HG02852 (cell line): ENCODE data around the gene TRMO.

Source experiments
- ATAC-seq: cut with Tn5 transposase; IDR thresholded peaks from one replicate; pipeline ENCODE4 v1.9.1; 2021; ENCODE audit warnings: mild to moderate bottlenecking, moderate library complexity; ENCODE audit not compliant: unreplicated experiment

TRMO gene

DNA sequence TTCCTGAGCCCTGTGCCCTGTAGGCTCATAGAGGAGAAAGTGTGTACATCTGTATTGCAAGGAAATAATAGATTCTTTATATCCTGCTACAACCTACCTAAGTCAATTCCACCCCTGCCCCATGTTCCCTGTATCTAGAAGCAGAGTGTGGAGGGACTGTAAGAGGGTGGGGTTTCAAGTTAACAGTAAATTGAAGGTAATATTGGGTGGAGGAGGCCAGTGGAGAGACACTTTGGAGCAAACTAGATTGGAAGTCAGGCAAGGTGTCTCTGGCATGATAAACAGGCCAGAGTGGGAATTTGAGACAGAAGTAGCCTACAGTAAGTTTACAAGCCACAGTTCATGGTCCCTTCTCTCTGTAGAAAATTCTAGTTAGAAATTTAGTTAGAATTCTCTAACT, 17.9 kb upstream of the TRMO start:
- no peak for ATAC-seq

DNA sequence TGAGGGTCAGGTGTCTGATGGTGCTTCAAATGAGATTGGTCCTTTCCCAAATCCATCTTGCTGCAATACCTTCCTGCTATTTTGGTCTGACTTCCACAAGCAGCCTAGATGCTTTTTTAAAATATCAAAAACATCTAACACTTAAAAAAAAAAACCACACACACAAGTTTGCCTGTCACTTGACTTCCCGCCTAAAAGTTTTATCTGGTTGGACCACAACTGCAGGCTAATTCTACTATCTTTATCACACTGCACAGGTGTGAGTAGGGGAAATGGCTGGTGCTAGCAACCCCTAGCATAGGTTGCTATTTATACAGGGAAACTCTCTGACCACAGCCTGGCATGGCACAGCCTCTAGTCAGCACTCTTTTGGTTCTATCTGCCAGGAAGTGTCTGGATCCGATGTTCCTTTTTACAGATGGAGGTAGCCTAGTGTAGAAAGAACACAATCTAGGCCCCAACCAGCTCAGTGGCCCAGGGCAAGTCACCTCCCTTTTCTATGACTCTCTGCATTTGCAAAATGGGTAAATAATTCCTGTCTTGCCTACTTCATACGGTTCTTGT, 15.9 kb upstream of the TRMO start, which contains the start of gene HEMGN:
Gene HEMGN (minus strand): TSS at position 92 of the 564 bp plus-strand sequence. CDS start 36 bp downstream, at position 56.
- ATAC-seq, result no peak

DNA sequence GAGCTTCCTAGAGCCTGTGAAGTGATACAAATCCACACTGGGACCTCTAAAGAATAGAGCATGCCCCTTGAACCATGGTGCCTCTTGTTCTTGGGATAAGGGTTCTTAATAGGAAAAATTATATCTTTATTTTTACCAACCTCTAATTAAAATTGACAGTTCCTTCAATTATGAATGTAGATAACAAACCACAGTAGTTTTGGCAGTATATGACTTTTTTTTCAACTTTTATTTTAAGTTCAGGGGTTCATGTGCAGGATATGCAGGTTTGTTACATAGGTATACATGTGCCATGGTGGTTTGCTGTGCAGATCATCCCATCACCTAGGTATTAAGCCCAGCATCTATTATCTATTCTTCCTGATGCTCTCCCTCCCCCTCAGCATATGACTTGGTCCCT, 14.7 kb upstream of the TRMO start:
- ATAC-seq, result no peak

- ATAC-seq, result no peak
Measured at GRCh38 chr9:97935276-97935675, 13.0 kb upstream of the TRMO start.

DNA sequence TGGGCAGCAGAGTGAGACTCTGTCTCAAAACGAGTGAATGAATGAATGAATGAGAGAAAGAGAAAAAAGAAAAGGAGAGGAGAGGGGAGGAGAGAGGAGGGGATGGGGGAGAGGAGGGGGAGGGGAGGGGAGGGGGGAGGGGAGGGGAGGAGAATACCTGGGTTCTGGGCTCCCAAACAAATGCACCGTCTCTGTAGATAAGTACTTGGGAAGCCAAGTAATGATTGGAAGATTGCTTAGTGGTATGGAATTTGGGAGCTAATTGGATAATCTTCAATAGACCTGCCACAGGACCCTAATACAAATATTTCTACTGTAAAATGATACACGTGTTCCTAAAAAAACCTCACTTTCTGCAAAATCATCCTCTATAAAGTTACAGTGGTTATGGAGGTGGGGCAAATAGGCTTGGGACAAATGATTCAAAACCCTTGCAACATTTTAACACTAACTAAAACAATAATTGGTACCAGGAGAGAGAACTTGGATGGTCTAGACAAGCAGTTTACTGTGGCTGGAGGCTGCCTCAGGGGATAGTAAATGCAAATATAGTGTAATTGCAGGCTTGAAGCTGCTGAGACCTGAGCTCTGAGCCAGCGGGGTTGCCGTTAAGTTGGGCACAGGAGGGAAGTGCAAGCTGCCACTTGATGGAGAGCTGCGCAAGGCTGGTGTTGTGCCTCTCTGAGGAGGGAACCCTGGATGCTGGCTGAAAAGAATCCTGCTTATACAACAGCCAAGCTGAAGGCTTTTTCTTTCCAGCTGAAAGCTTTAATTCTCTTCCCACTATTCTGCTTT, 12.2 kb upstream of the TRMO start:
- no peak for ATAC-seq

- ATAC-seq, result no peak
Measured at GRCh38 chr9:97933297-97933998, 11.1 kb upstream of the TRMO start.

DNA sequence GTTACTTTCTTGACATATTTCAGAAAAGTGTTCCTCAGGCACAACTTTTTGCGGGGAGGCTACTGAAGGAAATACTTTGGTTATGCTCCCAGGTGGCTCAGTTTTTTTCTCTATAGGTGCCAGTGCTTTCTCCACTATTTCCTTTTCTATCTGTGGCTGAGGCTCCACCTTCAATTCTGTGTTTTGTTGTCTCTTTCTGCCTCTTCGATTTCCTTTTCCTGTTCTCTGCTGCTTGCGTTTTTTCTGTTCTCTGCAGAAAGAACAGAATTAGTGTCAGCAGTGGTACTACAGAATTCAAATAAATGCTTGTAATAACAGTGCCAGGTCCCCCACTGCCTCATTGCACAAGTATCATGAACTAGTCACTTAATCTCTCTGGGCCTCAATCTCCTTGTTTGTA, 8.7 kb upstream of the TRMO start:
- ATAC-seq, result no peak

GRCh38 chr9:97928986-97929604, 6.8 kb upstream of the TRMO start:
- no peak for ATAC-seq

DNA sequence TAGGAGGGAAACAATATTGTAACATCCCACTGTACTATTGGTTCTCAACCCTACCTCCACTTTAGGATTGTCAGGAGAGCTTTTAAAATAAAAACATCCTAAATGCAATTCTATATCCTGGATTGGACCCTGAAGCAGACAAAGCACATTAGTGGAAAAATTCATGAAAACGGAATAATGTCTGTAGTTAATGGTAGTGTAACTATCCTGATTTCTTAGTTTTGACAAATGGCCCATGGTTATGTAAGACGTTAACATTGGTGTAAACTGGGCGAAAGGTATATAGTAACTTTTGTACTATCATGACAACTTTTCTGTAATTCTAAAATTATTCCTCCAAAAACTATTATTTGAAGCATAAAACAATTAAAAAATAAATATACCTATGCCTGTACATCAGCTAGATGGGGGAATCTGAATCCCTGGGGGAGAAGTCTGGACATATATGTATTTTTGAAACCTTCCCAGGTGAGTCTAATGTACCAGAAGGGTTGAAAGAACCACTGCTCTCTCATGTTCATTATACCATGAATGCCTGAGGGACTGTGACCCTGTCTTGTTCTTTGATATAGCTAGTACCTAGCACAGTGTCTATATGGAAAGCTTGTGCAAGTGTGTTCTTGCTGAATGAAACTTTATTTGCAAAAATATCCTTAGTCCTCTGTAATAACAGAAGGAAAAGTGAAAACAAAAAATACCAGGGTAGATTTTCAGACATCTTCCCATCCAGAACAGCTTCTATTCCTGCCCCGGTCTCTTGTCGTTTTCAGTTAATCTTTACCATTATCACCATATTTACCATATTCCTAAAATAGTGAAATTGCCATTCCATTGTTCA, 3.4 kb upstream of the TRMO start:
- no peak for ATAC-seq

DNA sequence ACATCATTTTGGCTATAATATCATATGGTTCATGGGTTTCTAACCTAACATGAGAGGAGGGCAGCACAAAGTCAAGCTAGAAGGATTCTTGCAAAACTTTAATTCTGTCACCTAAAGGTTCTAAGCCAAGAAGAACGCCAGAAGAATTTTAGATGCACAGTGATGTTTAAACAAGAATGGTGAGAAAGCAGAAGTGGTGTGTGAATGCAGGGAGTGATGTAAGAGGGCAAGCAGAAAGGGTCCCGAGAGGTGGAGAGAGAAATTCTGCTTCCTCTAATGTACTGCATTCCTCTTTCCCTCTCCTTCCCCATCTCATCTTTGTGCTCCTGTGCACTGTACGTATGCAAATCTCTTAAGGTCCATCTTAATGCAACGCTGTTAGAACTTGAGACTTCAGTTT, 2.1 kb upstream of the TRMO start:
- no peak for ATAC-seq

GRCh38 chr9:97923529-97924108, 1.3 kb upstream of the TRMO start:
- ATAC-seq, result no peak

- no peak for ATAC-seq
Measured at GRCh38 chr9:97919217-97919813, 3.0 kb downstream of the TRMO start.

DNA sequence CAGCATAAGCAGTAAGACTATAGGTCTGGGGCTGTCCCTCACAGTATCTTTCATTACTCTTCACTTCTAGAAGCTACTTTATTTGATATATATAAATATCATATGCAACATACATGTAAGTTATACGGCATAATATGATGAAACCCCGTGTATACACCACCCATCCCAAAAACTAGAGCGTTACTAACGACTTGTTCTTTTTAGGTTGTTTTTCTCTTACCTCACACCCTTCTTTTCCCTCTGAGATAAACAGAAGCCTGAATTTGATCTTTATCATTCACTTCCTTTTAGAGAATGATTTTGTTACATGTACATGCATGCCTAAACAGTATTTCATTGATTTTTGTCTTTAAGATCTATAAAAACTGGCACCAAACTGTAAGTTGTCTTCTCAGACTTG, 3.7 kb downstream of the TRMO start:
- ATAC-seq, result no peak

GRCh38 chr9:97911970-97912369, 10.3 kb downstream of the TRMO start:
- ATAC-seq, result no peak

DNA sequence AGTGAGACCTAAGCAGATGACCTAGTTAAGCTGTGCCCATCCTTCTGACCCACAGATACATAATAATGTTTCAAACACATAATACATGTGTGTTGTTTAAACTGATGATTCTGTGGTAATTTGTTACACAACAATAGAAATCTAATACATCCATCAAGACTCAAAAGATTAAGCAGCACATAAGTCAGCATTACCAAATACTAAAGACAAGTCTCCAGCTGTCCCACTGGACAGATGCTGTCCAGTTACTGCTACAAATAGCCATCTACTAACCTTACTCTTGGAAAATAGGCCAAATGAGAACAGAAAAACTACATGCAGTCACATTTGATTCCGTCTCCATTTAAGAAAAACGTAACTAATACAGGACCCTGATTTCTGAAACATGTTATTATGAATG, 10.8 kb downstream of the TRMO start:
- no peak for ATAC-seq

DNA sequence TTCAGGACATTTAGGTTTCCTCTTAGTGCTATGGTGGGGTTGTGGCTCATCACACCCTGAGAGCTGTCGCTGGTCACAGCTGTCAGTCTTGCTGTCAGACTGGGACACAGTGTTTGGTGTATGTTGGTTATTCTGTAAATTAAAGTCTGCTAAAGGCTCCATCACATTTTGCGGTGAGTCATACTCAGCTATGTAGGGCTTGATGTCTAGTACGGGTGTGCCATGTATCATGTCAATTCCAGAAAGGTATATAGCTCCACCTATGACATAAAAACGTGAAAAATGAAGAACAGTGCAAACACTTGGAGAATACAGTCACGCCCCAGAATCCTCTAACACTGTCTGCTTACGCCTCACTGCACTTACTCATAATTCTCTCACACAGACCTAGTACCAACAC, 11.9 kb downstream of the TRMO start:
- ATAC-seq, result no peak

- ATAC-seq, result no peak
Measured at GRCh38 chr9:97908705-97909104, 13.6 kb downstream of the TRMO start.

- no peak for ATAC-seq
Measured at GRCh38 chr9:97907632-97908031, 14.7 kb downstream of the TRMO start.

DNA sequence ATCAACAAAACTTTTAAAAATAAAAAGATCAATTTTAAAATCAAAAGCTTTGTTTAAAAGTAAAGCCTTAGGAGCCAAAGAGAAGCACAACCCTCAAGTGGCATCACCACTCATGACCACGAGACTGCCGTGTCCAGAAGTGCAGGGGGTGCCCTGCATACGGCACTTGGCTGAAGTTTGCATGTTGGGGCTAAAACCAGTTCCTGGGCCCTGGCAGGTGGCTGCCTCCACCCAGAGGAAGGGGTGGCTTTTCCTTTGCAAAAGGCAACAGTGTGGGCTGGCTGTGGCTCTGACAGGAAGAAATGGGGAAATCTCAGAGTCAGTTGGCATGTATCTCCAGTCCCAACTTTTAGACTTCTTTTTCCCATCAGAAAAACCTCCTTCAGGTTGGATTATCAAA, 15.3 kb downstream of the TRMO start:
- ATAC-seq, result no peak

DNA sequence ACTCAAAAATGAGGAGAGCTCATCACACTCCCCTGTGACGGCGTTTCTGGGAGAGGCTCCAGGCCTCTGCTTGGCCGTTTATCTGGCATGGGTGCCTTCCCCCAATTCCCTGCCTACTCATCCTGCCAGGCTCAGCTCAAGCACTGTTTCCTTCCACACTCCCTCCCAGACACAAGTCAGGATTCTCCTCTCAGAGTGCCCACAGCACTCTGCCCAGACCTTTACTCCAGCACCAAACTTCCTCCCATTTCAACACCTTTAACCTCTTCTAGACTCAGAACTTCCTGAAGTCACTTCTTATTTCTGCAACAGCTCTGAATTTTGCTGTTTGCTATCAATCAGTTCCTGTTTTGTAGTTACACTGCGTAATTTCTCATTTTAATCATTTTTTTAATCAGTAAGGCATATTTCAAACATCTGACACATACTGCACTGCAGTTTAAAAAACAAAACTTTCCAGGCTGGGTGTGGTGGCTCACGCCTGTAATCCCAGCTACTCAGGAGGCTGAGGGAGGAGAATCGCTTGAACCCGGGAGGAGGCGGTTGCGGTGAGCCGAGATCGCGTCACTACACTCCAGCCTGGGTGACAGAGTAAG, 16.0 kb downstream of the TRMO start:
- ATAC-seq, result no peak
